ENCODE results near the gene PARD6A.
"Not testable (repeated sequence)": the region's sequence is repeated elsewhere in the genome, so short reads cannot be mapped to it uniquely, and the experiment has no call there.

The PARD6A gene

GRCh38 chr16:67685388-67686112 lies 24.8 kb downstream of the PARD6A start:
- no peak for DNase-seq (ENCODE audit: low read depth)

GRCh38 chr16:67693517-67694285 lies 32.9 kb downstream of the PARD6A start:
- DNase-seq (ENCODE audit: low read depth) = not testable (repeated sequence)

GRCh38 chr16:67694611-67695010 lies 33.9 kb downstream of the PARD6A start:
- DNase-seq (ENCODE audit: low read depth) = no peak

GRCh38 chr16:67697422-67698185 lies 36.8 kb downstream of the PARD6A start:
- DNase-seq (ENCODE audit: low read depth) = no peak

- DNase-seq (ENCODE audit: low read depth) = no peak
These were observed 38.5 kb downstream of the PARD6A start for GRCh38 chr16:67699265-67699664.

GRCh38 chr16:67701420-67701819 lies 40.7 kb downstream of the PARD6A start:
- no peak for DNase-seq (ENCODE audit: low read depth)

- DNase-seq (ENCODE audit: low read depth) = no peak
These were observed 41.4 kb downstream of the PARD6A start for GRCh38 chr16:67702130-67702529.

GRCh38 chr16:67703626-67704025 lies 42.9 kb downstream of the PARD6A start:
- DNase-seq (ENCODE audit: low read depth) = no peak

- no peak for DNase-seq (ENCODE audit: low read depth)
These were observed 43.4 kb downstream of the PARD6A start for GRCh38 chr16:67704110-67704509.

- DNase-seq (ENCODE audit: low read depth) = no peak
These were observed 46.5 kb downstream of the PARD6A start for GRCh38 chr16:67707210-67707609.

GRCh38 chr16:67707790-67708189 lies 47.0 kb downstream of the PARD6A start:
- DNase-seq (ENCODE audit: low read depth) = no peak

- no peak for DNase-seq (ENCODE audit: low read depth)
These were observed 47.6 kb downstream of the PARD6A start for GRCh38 chr16:67708368-67708771.

GRCh38 chr16:67709050-67709449 lies 48.3 kb downstream of the PARD6A start:
- no peak for DNase-seq (ENCODE audit: low read depth)

- DNase-seq (ENCODE audit: low read depth) = no peak
These were observed 49.8 kb downstream of the PARD6A start for GRCh38 chr16:67710607-67711006.
